ENCODE results near the gene GLI3. TPM values are rescaled to one million over a fixed set of nuclear protein-coding genes. Genes with fewer than 3 reads are reported as not detected.

The GLI3 gene
- total and polyA plus RNA-seq, 2 experiments from 2014 or later, result 15.2 to 27.9 TPM

DNA sequence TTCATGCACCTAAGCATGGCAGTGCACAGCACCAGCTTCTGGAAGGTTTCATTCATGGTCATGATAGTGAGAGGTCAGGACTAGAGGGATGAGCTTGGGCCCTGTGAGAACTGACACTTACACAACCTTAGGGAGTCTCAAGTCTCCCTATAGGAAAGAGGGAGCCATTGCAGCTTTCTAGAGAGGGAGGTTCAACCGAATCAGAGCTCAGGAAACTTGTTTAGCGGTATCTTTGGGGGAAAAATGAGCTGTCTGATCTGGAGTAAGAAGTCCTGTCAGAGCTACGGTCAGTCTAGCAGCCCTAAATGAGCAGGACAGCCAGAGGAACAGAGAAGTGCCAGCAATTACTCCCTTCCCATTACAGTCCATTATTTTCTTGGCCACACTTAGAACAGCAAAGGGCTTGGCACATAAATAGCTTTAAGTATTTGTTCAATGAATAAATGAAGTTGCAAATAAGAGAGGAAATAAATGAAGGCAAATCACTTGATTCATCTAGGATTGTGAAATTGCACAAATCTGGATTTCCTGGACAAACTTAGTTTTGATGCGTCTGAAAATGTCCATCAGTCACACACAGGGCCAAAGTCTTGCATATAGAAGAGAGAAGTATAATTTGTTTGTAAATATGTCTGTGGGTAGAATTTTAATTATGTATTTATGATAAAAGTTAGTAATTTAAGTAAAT, 262.0 kb downstream of the GLI3 start:
- Histone ChIP-seq H3K27me3 (no peaks in the 10 kb centered on the region), H3K4me3 (no peak overlapping the region), H3K9me3 (ENCODE audit: low read depth) (no peaks in the 10 kb centered on the region), H3K27ac (no peak overlapping the region), H3K36me3 (peaks cover 14% of the 10 kb centered on the region), H3K4me1 (ENCODE audit: low read depth) (no peaks in the 10 kb centered on the region)
- TF ChIP-seq, protein P1, sequence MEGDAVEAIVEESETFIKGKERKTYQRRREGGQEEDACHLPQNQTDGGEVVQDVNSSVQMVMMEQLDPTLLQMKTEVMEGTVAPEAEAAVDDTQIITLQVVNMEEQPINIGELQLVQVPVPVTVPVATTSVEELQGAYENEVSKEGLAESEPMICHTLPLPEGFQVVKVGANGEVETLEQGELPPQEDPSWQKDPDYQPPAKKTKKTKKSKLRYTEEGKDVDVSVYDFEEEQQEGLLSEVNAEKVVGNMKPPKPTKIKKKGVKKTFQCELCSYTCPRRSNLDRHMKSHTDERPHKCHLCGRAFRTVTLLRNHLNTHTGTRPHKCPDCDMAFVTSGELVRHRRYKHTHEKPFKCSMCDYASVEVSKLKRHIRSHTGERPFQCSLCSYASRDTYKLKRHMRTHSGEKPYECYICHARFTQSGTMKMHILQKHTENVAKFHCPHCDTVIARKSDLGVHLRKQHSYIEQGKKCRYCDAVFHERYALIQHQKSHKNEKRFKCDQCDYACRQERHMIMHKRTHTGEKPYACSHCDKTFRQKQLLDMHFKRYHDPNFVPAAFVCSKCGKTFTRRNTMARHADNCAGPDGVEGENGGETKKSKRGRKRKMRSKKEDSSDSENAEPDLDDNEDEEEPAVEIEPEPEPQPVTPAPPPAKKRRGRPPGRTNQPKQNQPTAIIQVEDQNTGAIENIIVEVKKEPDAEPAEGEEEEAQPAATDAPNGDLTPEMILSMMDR (IDR thresholded peaks at IDR 0.05; ENCODE audit: low read depth, low read length), result no peak
- DNase-seq (ENCODE audit: low read depth in 1 of 2, low spot score in 1 of 2), result no peak

DNA sequence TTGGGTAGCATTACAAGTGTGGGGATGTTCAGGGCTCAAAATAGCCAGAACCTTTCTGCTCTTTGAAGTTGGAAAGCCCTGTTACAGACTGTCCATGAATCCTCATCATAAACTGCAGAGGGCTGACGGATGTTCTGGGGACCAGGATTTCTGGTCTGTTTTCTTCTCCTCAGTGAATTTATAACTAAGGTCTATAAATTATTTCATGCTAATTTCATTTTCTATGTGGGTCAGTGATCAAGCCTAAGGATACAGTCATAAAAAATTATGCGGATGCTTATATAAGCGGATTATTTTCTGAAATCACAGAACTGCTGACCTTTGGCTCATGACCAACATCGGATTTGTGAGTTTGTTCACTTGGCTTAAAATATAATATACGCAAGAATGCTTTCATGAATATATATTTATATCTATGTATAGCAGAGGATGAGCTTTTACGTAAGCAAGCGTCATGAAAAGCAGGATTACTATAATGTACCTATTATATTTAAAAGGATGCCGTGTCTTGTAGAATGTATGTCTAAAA, 263.7 kb downstream of the GLI3 start:
- no peaks in the 10 kb centered on the region for H3K9me3 ChIP-seq (ENCODE audit: low read depth)
- H3K36me3 ChIP-seq, result peaks cover 14% of the 10 kb centered on the region
- H3K4me1 ChIP-seq (ENCODE audit: low read depth), result no peaks in the 10 kb centered on the region
- no peak overlapping the region for H3K4me3 ChIP-seq
- no peak overlapping the region for H3K27ac ChIP-seq
- TF ChIP-seq, protein P1 (IDR thresholded peaks at IDR 0.05; ENCODE audit: low read depth, low read length), result no peak
- H3K27me3 ChIP-seq, result no peaks in the 10 kb centered on the region
- DNase-seq (ENCODE audit: low read depth in 1 of 2, low spot score in 1 of 2), result no peak

DNA sequence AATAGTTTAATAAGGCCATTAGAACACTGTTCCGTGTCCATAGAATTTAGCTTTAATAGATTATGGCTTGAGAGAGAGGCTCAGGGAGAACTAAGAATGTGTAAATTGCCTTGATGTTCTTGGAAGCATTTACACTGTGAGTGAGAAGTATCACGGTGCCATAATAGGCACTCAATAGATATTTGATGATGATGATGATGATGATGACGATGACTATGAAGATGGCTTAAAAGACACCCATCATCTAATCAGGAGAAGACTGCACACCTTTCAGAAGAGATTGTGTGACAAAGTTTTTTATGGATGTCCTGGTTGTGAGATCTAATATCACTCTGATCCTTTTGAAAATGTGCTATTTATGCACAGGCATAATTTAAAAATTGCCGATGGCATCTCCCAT, 264.2 kb downstream of the GLI3 start:
- Histone ChIP-seq H3K4me1 (ENCODE audit: low read depth) (no peaks in the 10 kb centered on the region), H3K4me3 (no peak overlapping the region), H3K36me3 (peaks cover 17% of the 10 kb centered on the region), H3K27me3 (no peaks in the 10 kb centered on the region), H3K27ac (no peak overlapping the region), H3K9me3 (ENCODE audit: low read depth) (no peaks in the 10 kb centered on the region)
- TF ChIP-seq, protein P1 (IDR thresholded peaks at IDR 0.05; ENCODE audit: low read depth, low read length), result no peak
- no peak for DNase-seq (ENCODE audit: low read depth in 1 of 2, low spot score in 1 of 2)

DNA sequence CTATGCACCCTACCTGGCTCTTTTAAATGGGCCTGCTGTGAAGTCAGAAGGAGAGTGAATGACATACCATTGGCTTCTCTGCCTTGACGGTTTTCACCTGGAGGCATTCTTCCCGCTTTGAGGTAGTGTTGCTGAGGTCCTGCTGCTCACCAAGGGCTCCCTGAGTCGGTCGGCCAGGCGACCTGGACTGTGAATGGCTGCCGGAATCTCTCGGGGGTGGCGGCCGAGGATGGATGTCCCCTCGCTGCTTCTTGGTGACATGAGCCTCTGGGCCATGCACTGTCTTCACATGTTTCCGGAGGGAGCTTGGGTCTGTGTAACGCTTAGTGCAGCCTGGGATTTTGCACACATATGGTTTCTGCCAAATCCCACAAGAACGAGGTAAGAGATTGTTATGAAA, 264.7 kb downstream of the GLI3 start:
- no peak for DNase-seq (ENCODE audit: low read depth in 1 of 2, low spot score in 1 of 2)
- H3K4me1 ChIP-seq (ENCODE audit: low read depth), result no peaks in the 10 kb centered on the region
- TF ChIP-seq, protein P1 (IDR thresholded peaks at IDR 0.05; ENCODE audit: low read depth, low read length), result no peak
- H3K27ac ChIP-seq, result no peak overlapping the region
- peaks cover 20% of the 10 kb centered on the region for H3K36me3 ChIP-seq
- no peaks in the 10 kb centered on the region for H3K27me3 ChIP-seq
- no peak overlapping the region for H3K4me3 ChIP-seq
- no peaks in the 10 kb centered on the region for H3K9me3 ChIP-seq (ENCODE audit: low read depth)

DNA sequence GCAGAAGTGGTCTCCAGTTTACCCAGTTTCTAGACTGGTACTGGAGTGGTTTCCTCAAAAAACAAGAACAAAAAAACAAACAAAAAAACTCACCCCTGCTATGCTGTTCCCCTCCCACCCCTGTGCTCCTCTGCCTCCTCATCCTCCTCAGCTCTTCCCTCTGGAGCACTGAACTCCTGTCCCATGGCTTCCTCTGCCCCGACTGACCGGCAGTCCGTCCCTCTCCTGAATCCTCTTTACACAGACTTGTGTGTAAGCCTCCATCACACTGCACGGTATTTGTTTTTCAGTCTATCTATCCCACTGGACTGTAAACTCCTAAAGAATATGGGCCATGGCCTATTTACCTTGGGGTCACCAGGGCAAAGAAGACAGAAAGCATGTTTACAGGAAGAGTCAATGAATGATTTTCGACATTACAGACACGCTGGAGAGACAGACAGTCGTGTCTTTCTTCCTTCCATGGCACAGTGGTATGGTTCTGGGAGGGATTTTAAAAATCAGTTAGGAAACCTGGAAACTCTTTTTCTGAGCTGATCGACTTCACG, 265.3 kb downstream of the GLI3 start:
- TF ChIP-seq, protein P1 (IDR thresholded peaks at IDR 0.05; ENCODE audit: low read depth, low read length), result no peak
- no peak for DNase-seq (ENCODE audit: low read depth in 1 of 2, low spot score in 1 of 2)
- Histone ChIP-seq H3K9me3 (ENCODE audit: low read depth) (no peaks in the 10 kb centered on the region), H3K36me3 (peaks cover 25% of the 10 kb centered on the region), H3K4me1 (ENCODE audit: low read depth) (no peaks in the 10 kb centered on the region), H3K4me3 (no peak overlapping the region), H3K27ac (no peak overlapping the region), H3K27me3 (no peaks in the 10 kb centered on the region)
